ENCODE data around the gene DYNC2H1.

DNA sequence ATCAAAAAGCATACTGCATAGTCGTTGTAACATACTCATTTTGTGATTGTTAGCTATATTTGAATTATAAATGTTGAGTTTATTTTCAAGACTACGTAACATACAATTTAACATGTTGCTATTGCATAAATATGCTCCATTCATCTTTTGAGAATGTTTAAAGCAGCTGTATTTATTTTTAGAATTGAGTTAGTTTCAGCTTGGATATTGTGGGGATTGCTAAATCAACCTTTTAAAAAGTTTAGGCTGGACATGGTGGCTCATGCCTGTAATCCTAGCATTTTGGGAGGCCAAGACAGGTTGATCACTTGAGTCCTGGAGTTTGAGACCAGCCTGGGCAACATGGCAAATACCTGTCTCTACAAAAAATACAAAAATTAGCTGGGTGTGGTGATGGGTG lies 288.1 kb downstream of the DYNC2H1 start:
- TF ChIP-seq, protein P1, sequence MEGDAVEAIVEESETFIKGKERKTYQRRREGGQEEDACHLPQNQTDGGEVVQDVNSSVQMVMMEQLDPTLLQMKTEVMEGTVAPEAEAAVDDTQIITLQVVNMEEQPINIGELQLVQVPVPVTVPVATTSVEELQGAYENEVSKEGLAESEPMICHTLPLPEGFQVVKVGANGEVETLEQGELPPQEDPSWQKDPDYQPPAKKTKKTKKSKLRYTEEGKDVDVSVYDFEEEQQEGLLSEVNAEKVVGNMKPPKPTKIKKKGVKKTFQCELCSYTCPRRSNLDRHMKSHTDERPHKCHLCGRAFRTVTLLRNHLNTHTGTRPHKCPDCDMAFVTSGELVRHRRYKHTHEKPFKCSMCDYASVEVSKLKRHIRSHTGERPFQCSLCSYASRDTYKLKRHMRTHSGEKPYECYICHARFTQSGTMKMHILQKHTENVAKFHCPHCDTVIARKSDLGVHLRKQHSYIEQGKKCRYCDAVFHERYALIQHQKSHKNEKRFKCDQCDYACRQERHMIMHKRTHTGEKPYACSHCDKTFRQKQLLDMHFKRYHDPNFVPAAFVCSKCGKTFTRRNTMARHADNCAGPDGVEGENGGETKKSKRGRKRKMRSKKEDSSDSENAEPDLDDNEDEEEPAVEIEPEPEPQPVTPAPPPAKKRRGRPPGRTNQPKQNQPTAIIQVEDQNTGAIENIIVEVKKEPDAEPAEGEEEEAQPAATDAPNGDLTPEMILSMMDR (IDR thresholded peaks at IDR 0.05) = no peak
- TF ChIP-seq POLR2A (IDR thresholded peaks at IDR 0.05) = no peak
